K562 (cell line): ENCODE data around the gene NDUFB10. TPM values are rescaled to one million over a fixed set of nuclear protein-coding genes. Genes with fewer than 3 reads are reported as not detected.

Source experiments
- BDP1 ChIP-seq: IDR thresholded peaks from 3 replicates; pipeline ENCODE4 v1.6.1; 2011; ENCODE audit not compliant: insufficient read length, insufficient read depth
- CBFB ChIP-seq: sonication (generic); formaldehyde crosslinking; IDR thresholded peaks from 2 replicates; pipeline ENCODE4 v1.4.0; 2020; ENCODE audit warnings: mild to moderate bottlenecking, missing genetic modification reagents
- CHD1 ChIP-seq: fragments of 200-600 bp; sonication (generic); IDR thresholded peaks from one replicate; pipeline ENCODE4 v1.6.1; 2012; ENCODE audit warnings: mild to moderate bottlenecking, moderate library complexity, low read length, inconsistent platforms
- E2F6 ChIP-seq, 2 experiments: IDR thresholded peaks; 2 replicates each; pipeline ENCODE4 v1.6.1; 2011; ENCODE audit warnings: borderline replicate concordance in 1 of 2, control low read depth in 1 of 2, low read depth in 1 of 2, low read length in 1 of 2, mild to moderate bottlenecking in 1 of 2, mixed read lengths in 1 of 2, moderate library complexity in 1 of 2; ENCODE audit not compliant: insufficient read depth in 1 of 2, insufficient read length in 1 of 2, poor library complexity in 1 of 2, severe bottlenecking in 1 of 2; ENCODE audit errors: extremely low read depth in 1 of 2
- GABPA ChIP-seq: fragments of 200-800 bp; sonication (Bioruptor generic); conservative IDR thresholded peaks from 2 replicates; pipeline ENCODE4 v1.6.1; 2016; ENCODE audit warnings: low read depth, missing genetic modification characterization, missing compliant biosample characterization
- ILF3 ChIP-seq: fragments of 450-650 bp; IDR thresholded peaks from 2 replicates; pipeline ENCODE4 v1.6.1; 2018; ENCODE audit warnings: antibody characterized with exemption, mild to moderate bottlenecking, moderate library complexity, borderline replicate concordance
- ILK ChIP-seq: fragments of 450-650 bp; IDR thresholded peaks from 2 replicates; pipeline ENCODE4 v1.6.1; 2016; ENCODE audit warnings: missing genetic modification characterization, low read depth, mild to moderate bottlenecking, missing compliant biosample characterization, moderate library complexity, borderline replicate concordance
- KLF6 ChIP-seq: fragments of 250-450 bp; sonication (Bioruptor Pico); IDR thresholded peaks from 2 replicates; pipeline ENCODE4 v1.4.0; 2020; ENCODE audit warnings: mild to moderate bottlenecking, moderate library complexity, borderline replicate concordance
- MYBL2 ChIP-seq, 2 experiments: fragments of 450-650 bp in 1 of 2; sonication (generic) in 1 of 2; formaldehyde crosslinking in 1 of 2; IDR thresholded peaks; 2 replicates each; pipeline versions ENCODE4 v1.6.1 to v1.8.1; 2017 to 2022; ENCODE audit warnings: borderline replicate concordance in 1 of 2, inconsistent platforms in 1 of 2, low read depth in 1 of 2, mild to moderate bottlenecking in 1 of 2, missing genetic modification reagents in 1 of 2, moderate library complexity in 1 of 2
- NONO ChIP-seq, 2 experiments: fragments of 200-400 bp in 1 of 2; fragments of 450-650 bp in 1 of 2; formaldehyde crosslinking in 1 of 2; IDR thresholded peaks; 2 replicates each; pipeline ENCODE4 v1.6.1; 2017; ENCODE audit warnings: low read depth in 2 of 2, mild to moderate bottlenecking in 2 of 2, moderate library complexity in 2 of 2, low read length in 1 of 2
- PREB ChIP-seq: sonication (generic); formaldehyde crosslinking; IDR thresholded peaks from 2 replicates; pipeline ENCODE4 v1.8.1; 2023; ENCODE audit warnings: mild to moderate bottlenecking, missing genetic modification reagents
- RBM34 ChIP-seq: fragments of 200-400 bp; formaldehyde crosslinking; IDR thresholded peaks from 2 replicates; pipeline ENCODE4 v1.6.1; 2018; ENCODE audit warnings: low read length, borderline replicate concordance; ENCODE audit not compliant: insufficient read depth
- RREB1 ChIP-seq: fragments of 250-450 bp; sonication (Bioruptor Pico); IDR thresholded peaks from 2 replicates; pipeline ENCODE4 v1.4.0; 2020
- SETDB1 ChIP-seq: IDR thresholded peaks from one replicate; pipeline ENCODE4 v1.6.1; 2012; ENCODE audit warnings: low read length, control low read depth, inconsistent platforms
- SMC3 ChIP-seq: conservative IDR thresholded peaks from 2 replicates; pipeline ENCODE4 v1.6.1; 2011; ENCODE audit warnings: low read depth, low read length, improper control_type of control experiment; ENCODE audit not compliant: insufficient read depth
- polyA plus RNA-seq, 8 experiments: library from polyadenylated mRNA; depleted of rRNA in 4 of 8; stranded (reverse) in 5 of 8; unstranded in 3 of 8; fragments of >200 nt; fragmentation: Nextera tagmentation in 2 of 8; fragmentation: Illumina TruSeq in 1 of 8; extraction: Ambion mirVana in 2 of 8; extraction: Trizol in 1 of 8; gene quantifications; 2 replicates each; pipeline versions ENCODE4 v1.2.1 to v1.2.3, GENCODE V29; 2011 to 2014; ENCODE audit warnings: inconsistent platforms in 1 of 8, missing spikeins in 1 of 8
- total RNA-seq, 7 experiments: library from RNA; depleted of rRNA in 6 of 7; stranded (reverse); fragments of >200 nt in 6 of 7; fragmentation: Illumina TruSeq in 2 of 7; extraction: Trizol in 2 of 7; gene quantifications; 2 replicates each; pipeline versions ENCODE4 v1.2.1 to v1.2.3, GENCODE V29; 2011 to 2021; ENCODE audit warnings: low replicate concordance in 1 of 7
- TF ChIP-seq, protein P1 (sequence below), 2 experiments: fragments of 450-650 bp; IDR thresholded peaks; 2 replicates each; pipeline ENCODE4 v1.6.1; 2016

NDUFB10 gene
- total and polyA plus RNA-seq, 9 of the 15 experiments (the other 6 are each of a cell fraction or from before 2014, with no cell fraction given): 69.3 to 527 (median 161) TPM

- no peak for TF ChIP-seq MYBL2 (IDR thresholded peaks at IDR 0.05; ENCODE audit: low read depth)
- no peak for TF ChIP-seq MYBL2 (CRISPR knock-in tag; IDR thresholded peaks at IDR 0.05; ENCODE audit: borderline replicate concordance)
- peak in 1 of 2 experiments; percentile 80; a peak in 2 of 4 replicates for TF ChIP-seq NONO (IDR thresholded peaks at IDR 0.05; ENCODE audit: low read depth in 2 of 2, low read length in 1 of 2)
- no peak for TF ChIP-seq PREB (CRISPR knock-in tag)
- TF ChIP-seq RBM34: 0 out of 2 replicates have a peak, but pooled peaks have one; percentile 77
- TF ChIP-seq CHD1: peak; percentile 63
- TF ChIP-seq KLF6 (CRISPR knock-in tag): no peak
- TF ChIP-seq, protein P1, sequence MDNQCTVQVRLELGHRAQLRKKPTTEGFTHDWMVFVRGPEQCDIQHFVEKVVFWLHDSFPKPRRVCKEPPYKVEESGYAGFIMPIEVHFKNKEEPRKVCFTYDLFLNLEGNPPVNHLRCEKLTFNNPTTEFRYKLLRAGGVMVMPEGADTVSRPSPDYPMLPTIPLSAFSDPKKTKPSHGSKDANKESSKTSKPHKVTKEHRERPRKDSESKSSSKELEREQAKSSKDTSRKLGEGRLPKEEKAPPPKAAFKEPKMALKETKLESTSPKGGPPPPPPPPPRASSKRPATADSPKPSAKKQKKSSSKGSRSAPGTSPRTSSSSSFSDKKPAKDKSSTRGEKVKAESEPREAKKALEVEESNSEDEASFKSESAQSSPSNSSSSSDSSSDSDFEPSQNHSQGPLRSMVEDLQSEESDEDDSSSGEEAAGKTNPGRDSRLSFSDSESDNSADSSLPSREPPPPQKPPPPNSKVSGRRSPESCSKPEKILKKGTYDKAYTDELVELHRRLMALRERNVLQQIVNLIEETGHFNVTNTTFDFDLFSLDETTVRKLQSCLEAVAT (IDR thresholded peaks at IDR 0.05): no peak; a peak in 1 of 4 replicates
- peak; percentile 96 to 98 for TF ChIP-seq E2F6 (IDR thresholded peaks at IDR 0.05; ENCODE audit: borderline replicate concordance in 1 of 2, extremely low read depth in 1 of 2, insufficient read depth in 1 of 2, insufficient read length in 1 of 2, low read depth in 1 of 2, low read length in 1 of 2, poor library complexity in 1 of 2, severe bottlenecking in 1 of 2)
- no peak for TF ChIP-seq ILK (tag)
- TF ChIP-seq BDP1: no peak
- peak; percentile 48 for TF ChIP-seq GABPA (tag)
- TF ChIP-seq ILF3: no peak
- TF ChIP-seq RREB1 (CRISPR knock-in tag): no peak
- TF ChIP-seq SETDB1: no peak
- no peak for TF ChIP-seq SMC3
- TF ChIP-seq CBFB (CRISPR knock-in tag): no peak
Measured at GRCh38 chr16:1991948-1992703, 32.8 kb downstream of the NDUFB10 start (continued).
